ENCODE data around the gene ARHGAP6.
"Not testable (repeated sequence)": the region's sequence is repeated elsewhere in the genome, so short reads cannot be mapped to it uniquely, and the experiment has no call there.

DNA sequence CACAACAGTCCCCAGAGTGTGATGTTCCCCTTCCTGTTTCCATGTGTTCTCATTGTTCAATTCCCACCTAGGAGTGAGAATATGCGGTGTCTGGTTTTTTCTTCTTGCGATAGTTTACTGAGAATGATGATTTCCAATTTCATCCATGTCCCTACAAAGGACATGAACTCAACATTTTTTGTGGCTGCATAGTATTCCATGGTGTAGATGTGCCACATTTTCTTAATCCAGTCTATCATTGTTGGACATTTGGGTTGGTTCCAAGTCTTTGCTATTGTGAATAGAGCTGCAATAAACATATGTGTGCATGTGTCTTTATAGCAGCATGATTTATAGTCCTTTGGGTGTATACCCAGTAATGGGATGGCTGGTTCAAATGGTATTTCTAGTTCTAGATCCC lies 174.3 kb downstream of the ARHGAP6 start:
- not testable (repeated sequence) for TF ChIP-seq CTCF, POLR2A (IDR thresholded peaks at IDR 0.05)
